Measurements from ENCODE around the gene SLC36A4. TPM values are rescaled to one million over a fixed set of nuclear protein-coding genes. Genes with fewer than 3 reads are reported as not detected.

SLC36A4 gene
- total and polyA plus RNA-seq, 2 of the 13 experiments (the other 11 are each of a cell fraction or from before 2014, with no cell fraction given): 7.3 to 9.5 TPM

- no peak for TF ChIP-seq ZNF530 (CRISPR knock-in tag; IDR thresholded peaks at IDR 0.05; ENCODE audit: low read depth)
- TF ChIP-seq TAF1 (CRISPR knock-in tag; IDR thresholded peaks at IDR 0.05): peak; percentile 67
- TF ChIP-seq HIVEP1 (CRISPR knock-in tag; IDR thresholded peaks at IDR 0.05): no peak
- no peak for TF ChIP-seq ZNF264 (CRISPR knock-in tag; IDR thresholded peaks at IDR 0.05)
- TF ChIP-seq SIN3B (IDR thresholded peaks at IDR 0.05; ENCODE audit: low read length): no peak
- no peak for TF ChIP-seq ZNF550 (CRISPR knock-in tag; IDR thresholded peaks at IDR 0.05; ENCODE audit: borderline replicate concordance)
- peak; percentile 49; the same call in 1 of the 2 replicates for TF ChIP-seq KLF11 (CRISPR knock-in tag; IDR thresholded peaks at IDR 0.05)
- peak; percentile 72 for TF ChIP-seq SP4 (CRISPR knock-in tag; IDR thresholded peaks at IDR 0.05)
- TF ChIP-seq HMG20A (CRISPR knock-in tag; IDR thresholded peaks at IDR 0.05; ENCODE audit: borderline replicate concordance): no peak
- TF ChIP-seq EED (CRISPR knock-in tag; IDR thresholded peaks at IDR 0.05): peak; percentile 97
- TF ChIP-seq ZBTB44 (CRISPR knock-in tag; IDR thresholded peaks at IDR 0.05): no peak
- peak; percentile 35 for TF ChIP-seq AHDC1 (CRISPR knock-in tag; IDR thresholded peaks at IDR 0.05; ENCODE audit: borderline replicate concordance)
- TF ChIP-seq ZNF816 (CRISPR knock-in tag; IDR thresholded peaks at IDR 0.05; ENCODE audit: borderline replicate concordance): peak; percentile 69; the same call in 1 of the 2 replicates
- peak; percentile 69; the same call in 1 of the 2 replicates for TF ChIP-seq REXO4 (CRISPR knock-in tag; IDR thresholded peaks at IDR 0.05; ENCODE audit: borderline replicate concordance)
- no peak; the same call in 1 of the 2 replicates for TF ChIP-seq MTA1 (CRISPR knock-in tag; IDR thresholded peaks at IDR 0.05; ENCODE audit: borderline replicate concordance)
- no peak for TF ChIP-seq BCLAF1 (IDR thresholded peaks at IDR 0.05)
- peak; percentile 99 for TF ChIP-seq ZFY (CRISPR knock-in tag; IDR thresholded peaks at IDR 0.05)
- no peak for TF ChIP-seq TP53 (CRISPR knock-in tag; conservative IDR thresholded peaks at IDR 0.05)
- no peak for TF ChIP-seq BHLHE40 (IDR thresholded peaks at IDR 0.05; ENCODE audit: low read length)
- peak; percentile 90; the same call in 1 of the 2 replicates for TF ChIP-seq GLI4 (CRISPR knock-in tag; IDR thresholded peaks at IDR 0.05; ENCODE audit: borderline replicate concordance)
- TF ChIP-seq CHD4 (IDR thresholded peaks at IDR 0.05; ENCODE audit: borderline replicate concordance, low read length): no peak
Observed at GRCh38 chr11:93197380-93198214, at the start of gene SLC36A4 (continued).

Measured in HepG2 (cell line).